Common myeloid progenitor, CD34-positive (primary cell): ENCODE results near the gene CCDC74A.
"Not testable (repeated sequence)": the region's sequence is repeated elsewhere in the genome, so short reads cannot be mapped to it uniquely, and the experiment has no call there.

Experiments
- CTCF ChIA-PET: fragments of 350-600 bp; sonication (Branson Sonifier 250); formaldehyde crosslinking; loops from one replicate; lab custom pipeline; 2021; ENCODE audit warnings: antibody characterized with exemption; lab: Charles Lee
- POLR2A ChIA-PET: fragments of 350-600 bp; sonication (Branson Sonifier 250); formaldehyde crosslinking; loops from one replicate; lab custom pipeline; 2021; ENCODE audit warnings: antibody characterized with exemption; lab: Charles Lee
- DNase-seq, 3 donors: peaks; one replicate each; pipeline versions ENCODE4 v3.0.0 to v3.0.0-alpha.2; 2013
- H3K27ac ChIP-seq, 2 experiments: 1 replicate in 1 of 2; 2 replicates in 1 of 2; pipeline ENCODE4 v1.7.0; 2013; ENCODE audit warnings: inconsistent platforms in 2 of 2, low read length in 2 of 2, mild to moderate bottlenecking in 2 of 2, low read depth in 1 of 2, moderate library complexity in 1 of 2; ENCODE audit not compliant: severe bottlenecking in 2 of 2, insufficient read depth in 1 of 2, poor library complexity in 1 of 2
- H3K27me3 ChIP-seq, 5 experiments: replicated peaks in 2 of 5; 1 replicate in 3 of 5; 2 replicates in 2 of 5; pipeline versions ENCODE4 v1.6.1 to v1.7.0; 2013; ENCODE audit warnings: low read length in 4 of 5, mild to moderate bottlenecking in 2 of 5, moderate library complexity in 2 of 5, inconsistent platforms in 1 of 5; ENCODE audit not compliant: insufficient read depth in 5 of 5, control insufficient read depth in 4 of 5
- H3K36me3 ChIP-seq, 4 experiments: 1 replicate in 2 of 4; 2 replicates in 2 of 4; pipeline versions ENCODE4 v1.6.1 to v1.7.0; 2013; ENCODE audit warnings: low read length in 3 of 4, control low read depth in 1 of 4, mild to moderate bottlenecking in 1 of 4; ENCODE audit not compliant: control insufficient read depth in 4 of 4, insufficient read depth in 4 of 4
- H3K4me1 ChIP-seq, 4 experiments: 1 replicate in 3 of 4; 2 replicates in 1 of 4; pipeline versions ENCODE4 v1.6.1 to v1.7.1; 2013; ENCODE audit warnings: low read length in 3 of 4, mild to moderate bottlenecking in 3 of 4, control low read depth in 1 of 4, inconsistent platforms in 1 of 4, moderate library complexity in 1 of 4; ENCODE audit not compliant: control insufficient read depth in 4 of 4, insufficient read depth in 4 of 4; ENCODE audit errors: control extremely low read depth in 1 of 4
- H3K4me3 ChIP-seq, 7 experiments: 1 replicate in 4 of 7; 2 replicates in 3 of 7; pipeline versions ENCODE4 v1.5.1 to v1.7.0; 2013; ENCODE audit warnings: mild to moderate bottlenecking in 7 of 7, low read length in 6 of 7, moderate library complexity in 6 of 7, inconsistent platforms in 2 of 7, low read depth in 2 of 7, control low read depth in 1 of 7; ENCODE audit not compliant: insufficient read depth in 4 of 7, control insufficient read depth in 1 of 7; ENCODE audit errors: extremely low read depth in 1 of 7
- H3K9me3 ChIP-seq, 5 experiments: 1 replicate in 4 of 5; 2 replicates in 1 of 5; pipeline versions ENCODE4 v1.6.1 to v1.7.1; 2013; ENCODE audit warnings: low read length in 4 of 5, mild to moderate bottlenecking in 2 of 5, inconsistent platforms in 1 of 5, low read depth in 1 of 5, moderate library complexity in 1 of 5; ENCODE audit not compliant: control insufficient read depth in 4 of 5, insufficient read depth in 2 of 5; ENCODE audit errors: control extremely low read depth in 1 of 5
- WGBS: methylation state at CpG from one replicate; pipeline ENCODE4 v1.1.5; 2013; ENCODE audit not compliant: insufficient coverage; 5-methylcytosine and 5-hydroxymethylcytosine counted together

CCDC74A gene

GRCh38 chr2:131516621-131517020 is 11.1 kb upstream of the CCDC74A start:
- H3K27ac ChIP-seq, H3K27me3 ChIP-seq, CTCF ChIA-PET, H3K4me3 ChIP-seq, POLR2A ChIA-PET, H3K4me1 ChIP-seq, H3K9me3 ChIP-seq: not testable (repeated sequence)
- H3K36me3 ChIP-seq: peaks cover 0 to 51% (median 21%) of the 10 kb centered on the region in 4 experiments
- 67% methylated on average over 1 of the region's 11 CpGs for WGBS
- peak in 2 of 3 donors; percentile 11 to 22 for DNase-seq

- peaks cover 0 to 51% (median 21%) of the 10 kb centered on the region in 4 experiments for H3K36me3 ChIP-seq
- H3K9me3 ChIP-seq: no peaks in the 10 kb centered on the region
- no peaks in the 10 kb centered on the region for H3K27me3 ChIP-seq
- 96% methylated on average over 17 of the region's 17 CpGs for WGBS
- POLR2A ChIA-PET: no interaction called here
- H3K27ac ChIP-seq: no peak overlapping the region
- no peaks in the 10 kb centered on the region for H3K4me1 ChIP-seq
- CTCF ChIA-PET: no interaction called here
- no peak overlapping the region for H3K4me3 ChIP-seq
- no peak for DNase-seq
Measured at GRCh38 chr2:131517106-131517831, 10.4 kb upstream of the CCDC74A start.

GRCh38 chr2:131517856-131518255 is 9.8 kb upstream of the CCDC74A start:
- CTCF ChIA-PET: not testable (repeated sequence)
- 97% methylated on average over 11 of the region's 16 CpGs for WGBS

GRCh38 chr2:131518531-131518930 is 9.2 kb upstream of the CCDC74A start:
- peaks cover 0 to 44% (median 18%) of the 10 kb centered on the region in 4 experiments for H3K36me3 ChIP-seq
- POLR2A ChIA-PET, CTCF ChIA-PET, H3K9me3 ChIP-seq, H3K27ac ChIP-seq, H3K4me3 ChIP-seq, H3K4me1 ChIP-seq, DNase-seq, H3K27me3 ChIP-seq: not testable (repeated sequence)
- 100% methylated on average over 4 of the region's 11 CpGs for WGBS

More at GRCh38 chr2:131517856-131518255, 9.8 kb upstream of the CCDC74A start:
- H3K9me3 ChIP-seq, H3K27me3 ChIP-seq, POLR2A ChIA-PET, DNase-seq, H3K27ac ChIP-seq, H3K4me1 ChIP-seq, H3K4me3 ChIP-seq: not testable (repeated sequence)
- H3K36me3 ChIP-seq: peaks cover 0 to 46% (median 19%) of the 10 kb centered on the region in 4 experiments

GRCh38 chr2:131519466-131519865 is 8.2 kb upstream of the CCDC74A start:
- POLR2A ChIA-PET: no interaction called here
- CTCF ChIA-PET: no interaction called here
- peaks cover 0 to 38% (median 14%) of the 10 kb centered on the region in 4 experiments for H3K36me3 ChIP-seq
- H3K4me3 ChIP-seq: no peak overlapping the region
- H3K27ac ChIP-seq: no peak overlapping the region
- 98% methylated on average over 14 of the region's 15 CpGs for WGBS
- DNase-seq: no peak
- H3K27me3 ChIP-seq: no peaks in the 10 kb centered on the region
- no peaks in the 10 kb centered on the region for H3K4me1 ChIP-seq
- H3K9me3 ChIP-seq: no peaks in the 10 kb centered on the region

- H3K9me3 ChIP-seq, DNase-seq, H3K4me1 ChIP-seq, POLR2A ChIA-PET, H3K27ac ChIP-seq, CTCF ChIA-PET, H3K4me3 ChIP-seq, H3K27me3 ChIP-seq: not testable (repeated sequence)
- peaks cover 0 to 38% (median 14%) of the 10 kb centered on the region in 4 experiments for H3K36me3 ChIP-seq
- WGBS: 98% methylated on average over 5 of the region's 24 CpGs
Measured at GRCh38 chr2:131519871-131520470, 7.7 kb upstream of the CCDC74A start.

GRCh38 chr2:131520526-131520925 is 7.2 kb upstream of the CCDC74A start:
- no peaks in the 10 kb centered on the region for H3K4me1 ChIP-seq
- POLR2A ChIA-PET: no interaction called here
- H3K27ac ChIP-seq: no peak overlapping the region
- peaks cover 0 to 4% (median 0%) of the 10 kb centered on the region in 5 experiments for H3K27me3 ChIP-seq
- WGBS: 92% methylated on average over 10 of the region's 10 CpGs
- H3K36me3 ChIP-seq: peaks cover 0 to 34% (median 14%) of the 10 kb centered on the region in 4 experiments
- CTCF ChIA-PET: no interaction called here
- H3K9me3 ChIP-seq: no peaks in the 10 kb centered on the region
- no peak for DNase-seq
- H3K4me3 ChIP-seq: no peak overlapping the region
